HG03103 (cell line): ENCODE measurements around the gene COL19A1.

Source experiments
- ATAC-seq: cut with Tn5 transposase; IDR thresholded peaks from one replicate; pipeline ENCODE4 v1.9.1; 2021; ENCODE audit warnings: low read depth; ENCODE audit not compliant: unreplicated experiment

COL19A1 gene

DNA sequence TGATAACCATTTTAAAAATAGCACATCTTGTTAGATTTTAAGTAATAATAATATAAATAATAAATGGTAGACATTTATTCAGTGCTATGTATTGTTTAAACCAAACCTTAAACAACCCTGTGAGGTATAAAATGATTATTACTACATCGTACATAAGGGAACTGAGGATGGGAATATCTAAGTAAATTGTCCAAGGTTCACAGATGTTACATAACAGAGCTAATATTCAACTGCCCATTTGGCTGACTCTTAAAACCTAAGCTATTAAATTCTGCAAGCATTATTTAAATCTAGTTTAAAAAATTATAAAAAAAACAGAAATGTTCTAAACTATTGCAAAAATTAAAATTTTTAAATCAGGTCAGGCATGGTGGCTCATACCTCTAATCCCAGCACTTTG lies 175.1 kb downstream of the COL19A1 start:
- no peak for ATAC-seq

GRCh38 chr6:70045413-70045812 lies 179.1 kb downstream of the COL19A1 start:
- ATAC-seq: no peak

DNA sequence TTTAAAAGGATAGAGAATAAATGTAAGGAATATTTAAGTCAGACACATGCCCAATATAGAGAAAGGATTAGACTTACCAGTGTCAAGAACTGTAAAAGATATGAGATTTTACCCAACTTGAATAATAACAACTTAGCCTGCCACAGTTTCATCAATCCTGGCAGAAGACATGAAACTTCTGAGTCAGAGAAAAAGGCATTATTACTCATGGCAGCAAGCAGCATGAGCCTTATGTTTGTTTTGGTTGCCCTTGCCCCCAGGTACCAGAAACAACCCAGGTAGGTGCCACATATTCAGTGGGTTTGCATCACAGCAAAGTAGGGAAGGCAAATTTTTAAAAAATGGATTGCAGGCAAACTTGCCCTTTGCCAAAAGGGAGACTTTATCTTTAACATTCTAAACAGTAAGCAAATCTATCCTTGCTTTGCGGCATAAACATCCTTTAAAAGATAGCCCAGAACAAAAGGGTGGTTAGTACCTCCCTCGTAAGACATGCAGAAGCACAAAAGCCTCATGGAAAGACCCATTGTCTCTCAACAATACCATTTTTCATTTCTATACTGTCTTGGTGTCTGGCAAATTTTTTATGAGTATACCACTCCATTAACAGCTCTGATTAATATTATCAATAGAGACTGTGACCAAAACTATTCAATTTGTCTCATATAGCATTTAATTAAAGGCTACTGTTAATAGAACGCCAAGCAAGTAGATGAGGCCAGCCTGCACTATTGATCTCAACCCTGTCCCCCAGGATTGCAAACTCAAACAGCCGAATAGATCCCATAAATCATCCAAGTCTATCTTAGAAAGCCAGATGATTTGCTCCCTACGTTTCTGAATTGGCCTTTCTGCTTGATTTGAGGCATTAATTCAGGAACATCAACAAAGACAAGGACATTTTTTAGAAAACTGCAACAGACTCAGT lies 185.1 kb downstream of the COL19A1 start:
- no peak for ATAC-seq

- no peak for ATAC-seq
Measured at GRCh38 chr6:70059039-70059719, 192.8 kb downstream of the COL19A1 start.

DNA sequence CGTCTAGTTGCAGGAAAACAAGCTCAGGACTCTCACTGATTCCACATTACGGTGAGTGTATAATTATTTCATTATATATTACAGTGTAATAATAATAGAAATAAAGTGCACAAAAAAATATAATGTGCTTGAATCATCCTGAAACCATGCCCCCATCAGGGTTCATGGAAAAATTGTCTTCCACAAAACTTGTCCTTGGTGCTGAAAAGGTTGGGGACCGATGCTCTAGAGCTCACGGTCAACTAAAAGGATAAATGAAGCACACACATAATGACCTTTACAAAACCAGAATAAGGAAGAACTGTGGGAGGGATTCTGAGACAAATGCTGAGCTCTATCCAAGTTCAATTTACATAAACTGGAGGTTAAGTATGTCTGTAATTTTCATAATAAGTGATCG lies 194.3 kb downstream of the COL19A1 start:
- ATAC-seq: no peak

DNA sequence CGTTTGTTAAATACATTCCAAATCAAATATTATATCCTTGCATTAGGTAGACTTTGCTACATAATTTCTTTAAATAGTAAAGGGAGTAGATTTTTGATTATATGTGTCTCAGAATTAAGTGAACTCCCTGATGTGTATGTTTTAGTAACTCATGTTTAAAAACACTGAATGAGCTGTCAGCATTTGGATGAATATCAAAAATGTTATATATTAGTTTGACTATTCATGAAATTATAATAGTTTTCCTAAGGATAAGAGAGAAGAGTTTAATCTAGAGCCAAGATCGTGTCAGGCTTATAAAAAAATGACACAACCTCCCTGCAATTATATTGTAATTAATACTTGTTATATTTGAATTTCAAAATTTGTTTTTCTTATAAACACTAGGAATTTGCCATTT lies 195.2 kb downstream of the COL19A1 start:
- ATAC-seq: no peak

DNA sequence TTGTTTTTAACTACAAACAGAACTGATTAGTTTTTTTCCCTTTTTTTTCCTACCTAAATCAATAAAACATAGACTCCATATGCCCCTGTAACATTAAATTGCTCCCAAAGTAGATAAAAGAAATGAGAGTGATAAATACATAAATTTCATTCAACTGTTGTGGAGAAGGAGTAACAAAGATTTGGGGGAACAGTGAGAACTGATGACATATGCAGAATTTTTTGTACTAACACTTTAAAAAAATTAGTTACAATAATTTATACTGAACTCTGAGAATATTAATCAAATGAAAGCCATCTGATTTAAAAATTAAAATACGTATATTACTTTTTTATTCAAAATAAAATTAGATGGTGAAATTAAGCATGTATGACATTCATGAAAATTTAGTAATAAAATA lies 195.7 kb downstream of the COL19A1 start:
- ATAC-seq: no peak

DNA sequence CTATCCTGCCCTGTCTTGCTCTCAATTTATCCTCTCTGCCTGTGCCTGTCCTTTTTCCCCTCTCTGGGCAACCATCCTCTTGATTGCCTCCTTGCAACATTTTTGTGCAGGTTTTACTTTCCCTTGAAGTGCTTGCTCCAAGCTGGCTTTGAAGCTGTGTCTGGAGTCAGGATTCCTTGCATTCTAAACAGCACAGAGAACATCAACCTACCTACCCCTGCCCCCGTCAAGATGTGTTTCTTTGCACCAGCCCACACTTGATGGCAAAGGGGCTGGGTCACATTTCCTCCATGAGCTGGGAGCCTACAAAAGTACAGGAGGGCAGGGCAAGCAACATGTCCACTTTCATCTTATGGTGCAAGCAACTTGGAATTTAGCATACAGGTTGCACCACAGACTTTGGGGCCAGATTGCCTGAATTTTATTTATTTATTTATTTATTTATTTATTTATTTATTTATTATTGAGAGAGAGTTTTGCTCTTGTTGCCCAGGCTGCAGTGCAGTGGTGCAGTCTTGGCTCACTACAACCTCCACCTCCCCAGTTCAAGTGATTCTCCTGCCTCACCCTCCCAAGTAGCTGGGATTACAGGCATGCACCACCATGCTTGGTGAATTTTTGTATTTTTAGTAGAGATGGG lies 206.3 kb downstream of the COL19A1 start:
- no peak for ATAC-seq

GRCh38 chr6:70073637-70074036 lies 207.3 kb downstream of the COL19A1 start:
- no peak for ATAC-seq

- no peak for ATAC-seq
Measured at GRCh38 chr6:70079241-70079640, 212.9 kb downstream of the COL19A1 start.

DNA sequence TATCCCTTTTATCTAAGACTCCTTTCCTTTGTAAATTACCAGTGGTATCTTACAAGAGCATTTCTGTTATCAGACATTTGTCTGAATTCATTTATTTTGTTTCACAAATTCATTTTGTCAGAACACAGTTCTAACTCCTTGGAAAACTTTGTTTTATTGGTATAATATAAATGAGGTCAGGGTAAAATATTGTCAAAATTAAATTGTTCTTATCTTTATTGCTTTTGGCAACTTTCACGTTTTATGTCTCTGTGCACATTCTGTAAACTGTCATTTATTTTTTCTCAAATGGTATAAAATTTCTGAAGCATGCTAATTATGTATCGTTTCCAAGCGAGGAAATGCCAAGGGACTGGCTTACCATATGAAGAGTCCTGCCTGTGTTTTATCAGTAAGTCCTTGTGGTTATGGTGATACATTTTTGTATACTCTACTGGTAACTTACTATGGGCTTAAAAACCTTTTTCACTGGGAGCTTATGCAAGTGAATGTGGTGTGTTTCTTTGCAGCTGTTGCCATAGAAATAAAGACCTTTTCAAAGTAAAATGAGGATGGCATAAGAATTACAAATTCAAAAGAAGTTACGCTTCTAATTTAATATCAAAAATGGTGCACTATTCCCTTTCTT lies 214.2 kb downstream of the COL19A1 start:
- no peak for ATAC-seq

GRCh38 chr6:70082830-70083229 lies 216.5 kb downstream of the COL19A1 start:
- no peak for ATAC-seq

GRCh38 chr6:70086806-70087205 lies 220.4 kb downstream of the COL19A1 start:
- ATAC-seq: no peak

GRCh38 chr6:70094156-70094555 lies 227.8 kb downstream of the COL19A1 start:
- no peak for ATAC-seq

DNA sequence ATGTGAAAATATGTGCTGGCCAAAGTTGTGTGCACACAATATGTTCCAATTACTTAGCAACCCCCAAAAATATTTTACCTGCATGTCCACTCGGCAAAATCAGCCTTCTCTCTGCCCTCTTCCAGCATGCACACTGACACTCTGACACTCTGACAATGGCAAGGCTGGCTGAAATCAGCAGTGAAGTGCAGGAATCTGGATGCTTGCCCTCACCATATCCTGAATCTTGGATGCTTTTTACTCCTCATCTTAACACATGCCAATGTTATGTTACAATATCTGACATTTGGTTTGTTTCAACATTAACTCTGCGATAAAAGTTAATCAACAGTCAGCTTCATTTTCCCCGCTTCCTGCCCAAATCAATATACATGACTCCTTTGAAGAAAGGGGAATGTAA lies 233.4 kb downstream of the COL19A1 start:
- ATAC-seq: no peak

- no peak for ATAC-seq
Measured at GRCh38 chr6:70103798-70104197, 237.4 kb downstream of the COL19A1 start.

DNA sequence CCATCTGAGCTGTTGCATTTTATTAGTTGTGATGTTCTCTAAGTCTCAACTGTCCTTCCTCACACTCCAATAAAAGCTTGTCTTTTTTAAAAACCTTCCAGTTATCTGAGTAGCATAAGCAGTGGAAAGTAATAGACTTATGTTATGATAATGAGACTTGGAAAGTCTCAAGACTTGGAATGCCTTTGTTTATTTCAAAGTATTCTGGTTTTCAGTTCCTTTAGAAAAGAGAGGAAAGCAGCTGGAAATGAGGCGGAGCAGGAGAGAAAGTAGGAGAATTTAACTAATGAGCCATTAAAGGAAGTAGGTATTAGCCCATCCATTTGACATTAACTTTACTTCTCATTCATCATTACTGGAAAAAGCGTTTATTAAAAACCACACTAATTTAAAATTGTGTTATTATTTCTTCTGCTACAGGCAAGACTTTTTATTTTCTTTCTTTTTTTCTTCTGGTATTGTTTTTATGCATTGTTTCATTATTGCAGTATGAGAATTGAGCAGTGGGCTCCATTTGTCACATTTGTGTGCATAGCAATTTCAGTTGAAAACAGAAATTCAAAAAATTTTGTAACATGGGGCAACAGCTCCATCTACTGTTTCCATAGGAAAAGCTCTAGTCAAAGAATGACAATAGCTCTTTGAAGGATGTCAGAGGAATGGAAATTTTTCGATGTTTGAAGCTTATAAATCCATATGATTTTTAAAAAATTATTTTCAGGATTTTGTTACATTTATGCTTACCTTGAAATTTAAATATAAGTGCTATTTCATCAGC lies 241.7 kb downstream of the COL19A1 start:
- no peak for ATAC-seq

DNA sequence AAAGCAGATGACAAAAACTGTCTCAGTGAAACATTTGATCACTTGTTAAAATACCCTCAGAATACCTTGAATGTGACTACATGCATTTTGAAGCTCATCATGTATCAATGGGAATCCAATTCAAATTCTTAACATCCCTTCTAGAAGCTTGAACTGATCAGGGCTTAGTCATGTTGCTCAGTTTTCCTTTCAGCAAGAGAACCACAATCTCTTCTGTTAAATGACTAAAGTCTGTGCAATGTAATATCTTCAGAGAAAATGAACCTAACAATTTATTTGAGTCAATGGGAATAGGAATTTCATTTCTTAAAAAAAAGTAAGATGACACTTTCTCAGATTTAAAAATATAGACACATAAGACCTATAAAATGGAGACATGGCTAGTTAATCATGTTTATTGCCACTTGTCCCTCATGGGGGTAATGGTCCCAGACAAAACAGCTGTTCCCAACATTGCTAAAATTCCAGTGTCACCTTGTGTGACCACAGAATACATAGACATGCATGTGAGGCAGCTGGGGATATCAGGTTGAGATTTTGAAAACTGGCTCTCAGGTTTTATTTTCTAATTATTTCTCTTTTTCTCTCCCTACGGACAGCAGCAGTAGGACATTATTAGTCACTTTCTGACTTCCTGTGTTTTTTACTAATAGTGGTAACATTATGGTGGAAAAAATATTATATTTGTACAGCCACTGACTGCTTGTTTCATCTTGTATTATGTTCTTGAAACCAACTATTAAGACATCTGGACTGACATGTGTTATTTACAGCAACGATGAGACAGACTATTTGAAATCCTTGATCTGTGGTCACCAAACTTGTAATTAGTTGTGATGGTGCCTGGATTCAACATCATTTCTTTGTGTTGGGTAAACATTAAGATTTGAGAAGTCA lies 244.0 kb downstream of the COL19A1 start:
- ATAC-seq: no peak

- no peak for ATAC-seq
Measured at GRCh38 chr6:70111737-70112136, 245.4 kb downstream of the COL19A1 start.
